HG03460 (cell line): Measurements from ENCODE around the gene SLC4A3.
A peak's percentile ranks its signal among the peaks of the same experiment; 100 is the strongest.
"Not testable (repeated sequence)": the region's sequence is repeated elsewhere in the genome, so short reads cannot be mapped to it uniquely, and the experiment has no call there.

ENCODE experiments used
- ATAC-seq: cut with Tn5 transposase; IDR thresholded peaks from one replicate; pipeline ENCODE4 v1.9.1; 2021; ENCODE audit not compliant: unreplicated experiment

Gene SLC4A3

DNA sequence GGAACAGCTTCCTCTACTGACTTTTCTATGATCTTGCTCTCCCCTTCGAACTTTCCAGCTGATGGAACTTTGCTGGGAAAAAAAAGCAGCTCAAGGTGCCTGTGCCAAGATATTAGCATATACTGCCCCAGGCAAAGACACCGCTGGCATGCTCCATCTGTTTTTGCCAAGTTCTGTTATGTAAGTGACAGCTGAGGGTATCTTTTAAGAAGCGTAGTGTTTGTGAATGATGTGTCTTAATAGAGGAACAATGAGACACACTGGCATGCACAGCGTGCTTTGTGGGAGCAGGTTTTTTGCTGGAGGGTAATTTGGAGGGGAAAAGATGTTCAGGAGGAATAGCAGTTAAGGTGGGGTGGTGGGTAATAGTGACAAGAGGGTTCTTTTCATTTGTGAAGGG lies 47.8 kb downstream of the SLC4A3 start:
- no peak for ATAC-seq

- no peak for ATAC-seq
Measured at GRCh38 chr2:219676586-219676985, 49.2 kb downstream of the SLC4A3 start.

DNA sequence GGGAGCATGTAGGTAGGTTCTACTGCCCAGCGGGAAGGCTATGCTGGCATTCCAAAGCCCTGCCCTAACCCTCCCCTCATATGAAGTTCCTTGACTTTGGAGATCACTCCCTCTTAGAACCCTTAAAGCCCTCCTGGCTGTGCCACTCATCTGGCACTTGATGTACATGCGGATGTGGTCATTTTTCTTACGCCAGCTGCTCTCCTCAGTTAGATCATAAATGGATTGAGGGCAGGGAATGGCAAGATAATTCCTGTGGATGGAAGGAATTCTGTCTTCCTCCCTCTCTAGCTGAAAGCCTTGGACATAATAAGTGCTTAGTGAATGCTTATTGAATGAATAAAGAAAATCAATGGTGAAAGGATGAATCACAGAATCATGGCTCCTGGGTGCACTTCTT lies 51.6 kb downstream of the SLC4A3 start:
- no peak for ATAC-seq

- no peak for ATAC-seq
Measured at GRCh38 chr2:219679571-219679970, 52.1 kb downstream of the SLC4A3 start.

GRCh38 chr2:219680958-219681693 lies 53.7 kb downstream of the SLC4A3 start:
- no peak for ATAC-seq

- ATAC-seq = no peak
Measured at GRCh38 chr2:219681694-219682300, 54.4 kb downstream of the SLC4A3 start.

- not testable (repeated sequence) for ATAC-seq
Measured at GRCh38 chr2:219683474-219683873, 56.0 kb downstream of the SLC4A3 start.

DNA sequence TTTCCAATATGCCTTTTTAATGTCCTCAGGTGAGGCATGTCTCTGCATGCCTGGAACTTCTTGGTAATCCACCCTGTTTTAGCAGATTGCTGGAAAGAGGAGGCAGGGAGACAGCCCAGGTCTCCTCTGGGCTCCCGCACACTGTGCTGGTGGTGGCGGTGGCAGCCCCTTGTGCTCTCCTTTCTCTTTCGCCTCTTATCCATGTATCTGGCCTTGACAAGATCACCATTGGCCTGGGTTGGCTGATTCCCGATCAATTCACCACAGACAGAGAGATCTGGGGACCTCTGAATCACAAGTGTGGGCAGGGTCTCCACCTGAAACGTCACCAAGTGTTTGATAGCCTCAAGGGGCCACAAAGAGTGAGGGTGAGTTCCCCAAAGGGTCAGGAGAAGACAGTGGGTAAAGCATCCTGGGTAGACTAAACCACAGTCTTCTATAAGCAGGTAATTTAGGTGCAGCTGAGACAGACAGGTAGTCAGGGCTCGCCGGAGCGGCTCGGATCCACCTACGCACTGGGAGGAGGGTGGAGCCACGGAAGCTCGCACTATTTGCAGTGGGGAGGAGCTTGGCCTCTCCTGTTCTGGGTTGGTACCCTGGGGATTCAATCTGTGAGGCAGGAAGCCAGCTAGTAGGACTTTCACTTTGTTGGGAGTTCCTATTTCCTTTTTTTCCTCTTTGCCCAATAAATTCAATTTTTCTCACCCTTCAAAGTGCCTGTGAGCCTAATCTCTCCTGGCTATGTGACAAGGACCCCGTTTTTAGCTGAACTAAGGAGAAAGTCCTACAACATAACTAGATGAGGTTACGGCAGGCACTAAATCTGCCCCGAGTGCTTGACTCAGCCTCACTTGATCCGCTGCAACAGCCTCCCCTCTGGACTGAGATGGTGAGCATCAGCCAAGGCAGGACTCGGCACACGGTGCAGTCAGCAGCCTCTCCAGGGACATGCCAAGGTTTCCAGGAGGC lies 57.6 kb downstream of the SLC4A3 start:
- ATAC-seq = peak; percentile 96

- ATAC-seq = no peak
Measured at GRCh38 chr2:219687272-219687671, 59.8 kb downstream of the SLC4A3 start.

DNA sequence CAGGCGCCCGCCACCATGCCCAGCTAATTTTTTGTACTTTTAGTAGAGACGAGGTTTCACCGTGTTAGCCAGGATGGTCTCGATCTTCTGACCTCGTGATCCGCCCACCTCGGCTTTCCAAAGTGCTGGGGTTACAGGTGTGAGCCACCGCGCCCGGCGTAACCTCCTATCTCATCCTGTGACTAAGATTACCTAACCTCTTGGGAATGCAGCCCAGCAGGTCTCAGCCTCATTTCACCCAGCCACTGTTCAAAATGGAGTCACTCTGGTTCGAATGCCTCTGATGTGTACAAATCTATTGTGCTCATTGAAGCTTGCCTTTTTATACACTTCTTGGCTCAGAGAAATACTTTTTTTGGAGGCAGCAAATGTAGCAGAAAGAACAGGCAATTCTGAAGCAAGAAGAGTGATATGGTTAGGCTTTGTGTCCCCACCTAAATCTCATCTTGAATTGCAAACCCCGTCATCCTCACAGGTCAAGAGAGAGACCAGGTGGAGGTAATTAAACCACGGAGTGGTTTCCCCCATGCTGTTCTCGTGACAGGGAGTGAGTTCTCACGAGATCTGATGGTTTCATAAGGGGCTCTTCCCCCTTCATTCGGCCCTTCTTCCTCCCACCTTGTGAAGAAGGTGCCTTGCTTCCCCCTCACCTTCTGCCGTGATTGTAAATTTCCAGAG lies 60.6 kb downstream of the SLC4A3 start:
- no peak for ATAC-seq

DNA sequence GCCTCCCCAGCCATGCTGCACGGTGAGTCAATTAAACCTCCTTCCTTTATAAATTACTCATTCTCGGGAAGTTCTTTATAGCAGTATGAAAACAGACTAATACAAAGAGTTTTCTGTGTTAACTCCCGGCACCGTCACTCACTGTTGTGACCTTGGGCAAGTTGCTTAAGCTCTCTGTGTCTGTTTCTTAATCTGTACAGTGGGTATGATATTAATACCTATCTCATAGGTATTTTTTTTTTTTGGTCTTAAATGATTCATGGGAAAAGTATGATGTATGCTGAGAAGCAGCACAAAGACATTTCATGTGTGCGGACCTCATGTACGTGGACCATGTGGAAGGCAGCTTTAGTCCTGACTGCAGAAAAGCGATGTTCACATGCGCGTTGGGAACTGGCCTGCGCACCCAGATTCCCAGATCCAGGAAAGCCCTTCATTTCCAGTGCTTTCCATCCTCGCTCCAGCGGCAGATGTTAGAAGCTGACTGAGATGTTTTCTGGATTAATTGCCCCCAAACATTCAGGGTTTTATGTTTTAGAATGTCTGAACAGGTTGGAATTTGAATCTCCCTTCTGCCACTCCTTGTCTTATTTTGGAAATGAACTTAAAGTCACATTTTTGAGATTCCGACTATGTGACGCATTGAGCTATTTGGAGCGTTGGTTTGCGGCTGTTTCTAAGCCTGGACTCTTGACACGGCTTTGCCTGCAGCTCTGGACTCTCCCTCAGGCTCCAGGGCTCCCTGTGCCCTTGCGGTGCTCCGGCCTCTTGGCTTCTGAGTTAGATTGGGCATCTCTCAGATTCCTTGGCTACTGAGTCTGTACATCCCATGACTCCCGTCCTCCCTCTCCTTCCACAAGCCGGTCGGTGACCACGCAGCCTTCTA lies 61.4 kb downstream of the SLC4A3 start:
- ATAC-seq = no peak

DNA sequence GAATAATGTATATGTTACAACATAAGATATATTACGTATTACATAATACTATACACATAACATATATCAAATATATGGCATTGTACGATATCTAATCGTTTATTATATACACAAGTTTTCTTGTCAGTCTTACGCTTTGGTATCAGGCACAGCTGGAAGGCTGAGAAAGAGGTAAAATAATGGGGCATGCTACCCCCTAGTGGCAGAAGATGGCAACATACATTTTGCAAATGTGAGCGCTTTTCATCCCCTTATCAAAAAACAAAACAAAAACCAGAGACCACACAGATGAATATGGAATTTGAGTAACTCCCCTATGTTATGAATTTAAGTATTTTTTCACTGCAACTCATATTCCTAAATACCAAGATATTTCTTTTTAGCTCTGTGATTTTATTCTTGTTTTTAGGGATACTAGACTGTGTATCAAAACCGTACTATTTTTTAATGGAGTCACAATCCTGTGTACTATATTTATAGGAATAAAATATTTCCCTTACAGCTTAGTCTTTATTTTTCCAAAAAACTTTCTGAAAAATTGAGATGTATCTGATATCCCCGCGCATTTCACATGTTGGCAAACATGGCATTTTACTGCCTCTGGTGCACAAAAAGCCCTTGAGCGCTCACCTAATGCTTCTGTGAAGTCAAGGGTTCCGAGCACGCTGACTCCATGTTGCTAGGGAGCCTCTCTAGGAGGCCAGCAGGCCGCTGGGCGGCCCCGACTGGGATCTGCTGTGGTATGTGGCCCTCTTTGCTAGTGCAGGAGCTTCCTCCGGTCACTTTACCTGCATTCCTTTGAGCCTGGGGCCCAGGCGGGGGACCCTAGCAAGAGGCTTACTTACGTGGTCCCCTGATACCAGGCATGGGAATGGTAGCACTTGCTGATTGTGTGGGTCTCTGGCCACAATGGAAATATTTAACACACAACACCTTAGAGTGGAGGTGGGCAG lies 62.5 kb downstream of the SLC4A3 start:
- peak; percentile 33 for ATAC-seq

GRCh38 chr2:219691571-219691970 lies 64.1 kb downstream of the SLC4A3 start:
- no peak for ATAC-seq
